Kidney epithelial cell (primary cell): Measurements from ENCODE around the gene CD99L2. TPM values are rescaled to one million over a fixed set of nuclear protein-coding genes. Genes with fewer than 3 reads are reported as not detected.

Experiments
- DNase-seq: peaks from one replicate; pipeline ENCODE4 v3.0.0-alpha.2; 2010; ENCODE audit warnings: low read depth
- H3K27me3 ChIP-seq: 2 replicates; pipeline ENCODE4 v1.6.0; 2011; ENCODE audit warnings: low read length; ENCODE audit not compliant: control insufficient read depth, insufficient read depth
- H3K36me3 ChIP-seq: 2 replicates; pipeline ENCODE4 v1.5.1; 2011; ENCODE audit warnings: low read length; ENCODE audit not compliant: control insufficient read depth, insufficient read depth
- H3K4me3 ChIP-seq: 2 replicates; pipeline ENCODE4 v1.5.1; 2011; ENCODE audit warnings: low read depth, mild to moderate bottlenecking, control low read depth, low read length
- CTCF ChIP-seq: IDR thresholded peaks from 2 replicates; pipeline ENCODE4 v1.5.1; 2011; ENCODE audit warnings: mild to moderate bottlenecking, moderate library complexity, low read length, control low read depth, inconsistent platforms; ENCODE audit not compliant: insufficient read depth, poor library complexity, severe bottlenecking
- total RNA-seq: library from RNA; depleted of rRNA; stranded (reverse); fragments of >200 nt; gene quantifications from 2 replicates; pipeline ENCODE4 v1.2.3, GENCODE V29; 2015

Gene CD99L2
- total RNA-seq, 1 donor from 2014 or later: 29.8 TPM

DNA sequence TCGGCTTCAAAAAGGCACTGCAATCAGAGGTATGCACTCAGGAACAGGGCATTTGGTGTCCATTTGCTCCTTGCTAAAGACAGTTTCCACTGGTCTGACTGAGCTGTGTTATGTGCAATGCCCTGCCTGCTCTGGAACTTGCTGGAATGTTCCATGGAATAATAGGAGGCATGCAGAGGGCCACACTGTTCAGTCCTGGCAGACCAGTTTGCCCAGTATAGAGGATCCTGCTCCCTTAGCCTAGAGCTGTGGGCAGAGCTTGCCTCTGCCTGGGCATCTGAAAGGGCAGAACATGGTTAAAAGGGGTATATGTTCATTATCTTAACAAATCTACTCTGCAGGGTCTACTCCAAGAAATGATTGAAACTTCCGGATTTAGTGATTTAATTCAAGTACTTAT, 27.8 kb upstream of the CD99L2 start:
- no peak for TF ChIP-seq CTCF
- Histone ChIP-seq H3K27me3 (no peaks in the 10 kb centered on the region), H3K4me3 (no peak overlapping the region), H3K36me3 (no peaks in the 10 kb centered on the region)
- DNase-seq: no peak

DNA sequence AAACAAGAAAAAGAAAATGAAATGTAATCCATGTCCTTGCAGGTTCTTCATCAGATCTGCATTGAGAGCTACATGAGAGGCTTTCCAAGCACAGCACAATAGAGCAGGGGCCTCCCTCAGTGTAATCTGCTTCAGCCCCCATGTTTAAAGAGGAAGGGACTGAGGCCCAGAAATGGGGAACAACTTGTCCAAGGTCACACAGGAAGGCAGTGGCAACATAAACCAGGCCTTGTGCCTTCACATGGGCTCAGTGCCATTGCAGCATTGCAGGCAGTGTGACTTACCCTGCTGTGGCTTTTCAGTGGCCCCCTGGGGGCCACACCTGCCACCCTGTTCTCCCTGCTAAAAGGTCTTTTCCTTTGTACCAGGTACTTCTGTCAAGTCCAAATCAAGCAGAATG, 20.9 kb upstream of the CD99L2 start:
- Histone ChIP-seq H3K4me3 (no peak overlapping the region), H3K36me3 (no peaks in the 10 kb centered on the region), H3K27me3 (no peaks in the 10 kb centered on the region)
- no peak for TF ChIP-seq CTCF
- no peak for DNase-seq

DNA sequence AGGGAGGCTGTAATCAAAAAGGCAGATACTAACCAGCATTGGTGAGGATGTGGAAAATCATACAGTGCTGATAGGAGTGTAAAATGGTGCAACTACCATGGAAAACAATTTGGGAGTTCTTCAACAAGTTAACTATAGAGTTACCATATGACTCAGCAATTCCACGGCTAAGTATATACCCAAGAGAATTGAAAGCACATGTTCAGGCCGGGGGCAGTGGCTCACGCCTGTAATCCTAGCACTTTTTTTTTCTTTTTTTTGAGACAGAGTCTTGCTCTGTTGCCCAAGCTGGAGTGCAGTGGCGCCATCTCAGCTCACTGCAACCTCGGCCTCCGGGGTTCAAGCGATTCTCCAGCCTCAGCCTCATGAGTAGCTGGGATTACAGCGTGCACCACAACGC, 15.0 kb upstream of the CD99L2 start:
- H3K36me3 ChIP-seq: no peaks in the 10 kb centered on the region
- no peak for TF ChIP-seq CTCF
- no peaks in the 10 kb centered on the region for H3K27me3 ChIP-seq
- DNase-seq: no peak
- no peak overlapping the region for H3K4me3 ChIP-seq

DNA sequence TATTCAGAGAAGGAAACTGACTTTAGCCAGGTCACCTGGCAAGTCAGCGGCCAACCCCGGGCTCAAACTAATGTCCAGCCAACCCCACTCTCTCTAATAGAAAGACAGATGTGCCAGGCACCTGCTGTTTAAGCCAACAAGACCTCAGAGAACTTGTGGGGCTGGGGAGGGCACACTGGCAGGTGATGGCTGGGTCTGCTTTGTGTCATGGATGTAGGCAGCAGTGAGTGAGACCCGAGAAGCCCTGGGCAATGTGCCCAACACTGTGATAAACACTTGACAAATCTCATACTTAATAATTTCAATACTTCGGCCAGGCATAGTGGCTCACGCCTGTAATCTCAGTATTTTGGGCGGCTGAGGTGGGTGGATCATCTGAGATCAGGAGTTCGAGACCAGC, 9.0 kb upstream of the CD99L2 start:
- no peak for TF ChIP-seq CTCF

GRCh38 chrX:150906694-150907093, 8.2 kb upstream of the CD99L2 start:
- H3K27me3 ChIP-seq: no peaks in the 10 kb centered on the region
- H3K4me3 ChIP-seq: no peak overlapping the region
- no peak for TF ChIP-seq CTCF
- no peak for DNase-seq
- no peaks in the 10 kb centered on the region for H3K36me3 ChIP-seq

More for the DNA sequence above, 9.0 kb upstream of the CD99L2 start:
- Histone ChIP-seq H3K36me3 (no peaks in the 10 kb centered on the region), H3K4me3 (no peak overlapping the region), H3K27me3 (no peaks in the 10 kb centered on the region)
- DNase-seq: no peak

DNA sequence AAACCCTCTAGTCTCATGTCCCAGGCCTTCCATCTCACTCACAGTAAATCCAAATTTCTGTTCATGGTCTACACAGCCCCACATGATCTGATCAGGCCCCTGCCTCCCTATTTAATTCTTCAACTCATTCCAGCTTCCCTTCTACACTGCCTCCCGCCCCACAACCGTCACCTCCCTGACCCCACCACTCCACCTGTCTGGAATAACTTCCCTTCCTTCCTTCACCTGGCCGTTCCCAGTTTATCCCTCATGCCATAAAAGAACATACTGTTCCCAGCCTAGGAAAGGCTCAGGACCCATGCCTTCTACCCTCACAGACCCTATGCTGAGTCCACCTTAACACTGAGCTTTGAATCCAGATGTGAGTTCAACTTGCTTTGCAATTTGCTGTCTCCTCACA, 6.8 kb upstream of the CD99L2 start:
- H3K4me3 ChIP-seq: no peak overlapping the region
- no peaks in the 10 kb centered on the region for H3K27me3 ChIP-seq
- no peaks in the 10 kb centered on the region for H3K36me3 ChIP-seq
- no peak for DNase-seq
- no peak for TF ChIP-seq CTCF
